ENCODE data around the gene STK32B.

The STK32B gene

DNA sequence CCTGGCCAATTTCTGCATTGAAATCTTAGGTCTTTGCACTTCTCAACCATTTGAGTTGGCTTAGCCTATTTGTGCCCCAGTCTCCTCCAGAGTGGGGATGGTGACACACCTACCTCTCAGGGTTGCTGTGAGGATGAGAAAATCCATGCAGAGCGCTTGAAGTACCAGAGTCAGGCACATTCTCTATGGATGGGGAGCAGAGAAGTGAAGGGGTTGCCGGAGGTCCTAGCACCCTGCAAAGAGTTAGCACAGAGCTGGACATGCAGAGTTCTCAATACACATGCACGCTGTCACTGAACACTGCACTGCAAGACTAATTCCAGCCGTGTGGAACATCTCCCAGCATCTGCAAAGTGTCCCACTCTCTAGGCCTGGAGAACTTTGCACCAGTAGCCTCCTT is 2.6 kb upstream of the STK32B start:
- H3K36me3 ChIP-seq (ENCODE audit: control insufficient read depth, insufficient read depth, low read length), result no peaks in the 10 kb centered on the region
- H2AFZ ChIP-seq, result no peak overlapping the region
- TF ChIP-seq, protein P1, sequence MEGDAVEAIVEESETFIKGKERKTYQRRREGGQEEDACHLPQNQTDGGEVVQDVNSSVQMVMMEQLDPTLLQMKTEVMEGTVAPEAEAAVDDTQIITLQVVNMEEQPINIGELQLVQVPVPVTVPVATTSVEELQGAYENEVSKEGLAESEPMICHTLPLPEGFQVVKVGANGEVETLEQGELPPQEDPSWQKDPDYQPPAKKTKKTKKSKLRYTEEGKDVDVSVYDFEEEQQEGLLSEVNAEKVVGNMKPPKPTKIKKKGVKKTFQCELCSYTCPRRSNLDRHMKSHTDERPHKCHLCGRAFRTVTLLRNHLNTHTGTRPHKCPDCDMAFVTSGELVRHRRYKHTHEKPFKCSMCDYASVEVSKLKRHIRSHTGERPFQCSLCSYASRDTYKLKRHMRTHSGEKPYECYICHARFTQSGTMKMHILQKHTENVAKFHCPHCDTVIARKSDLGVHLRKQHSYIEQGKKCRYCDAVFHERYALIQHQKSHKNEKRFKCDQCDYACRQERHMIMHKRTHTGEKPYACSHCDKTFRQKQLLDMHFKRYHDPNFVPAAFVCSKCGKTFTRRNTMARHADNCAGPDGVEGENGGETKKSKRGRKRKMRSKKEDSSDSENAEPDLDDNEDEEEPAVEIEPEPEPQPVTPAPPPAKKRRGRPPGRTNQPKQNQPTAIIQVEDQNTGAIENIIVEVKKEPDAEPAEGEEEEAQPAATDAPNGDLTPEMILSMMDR (IDR thresholded peaks at IDR 0.05), result no peak
- H3K27me3 ChIP-seq (ENCODE audit: control insufficient read depth, insufficient read depth, low read length), result no peaks in the 10 kb centered on the region
- H3K79me2 ChIP-seq, result no peaks in the 10 kb centered on the region
- H3K4me1 ChIP-seq, result no peaks in the 10 kb centered on the region
- no peak overlapping the region for H3K9ac ChIP-seq
- H3K4me3 ChIP-seq (ENCODE audit: low read depth, low read length), result no peak overlapping the region
- no peaks in the 10 kb centered on the region for H3K9me3 ChIP-seq (ENCODE audit: control insufficient read depth, low read length)
- H3K27ac ChIP-seq, result no peak overlapping the region
- H3K4me2 ChIP-seq (ENCODE audit: low read length), result no peak overlapping the region

DNA sequence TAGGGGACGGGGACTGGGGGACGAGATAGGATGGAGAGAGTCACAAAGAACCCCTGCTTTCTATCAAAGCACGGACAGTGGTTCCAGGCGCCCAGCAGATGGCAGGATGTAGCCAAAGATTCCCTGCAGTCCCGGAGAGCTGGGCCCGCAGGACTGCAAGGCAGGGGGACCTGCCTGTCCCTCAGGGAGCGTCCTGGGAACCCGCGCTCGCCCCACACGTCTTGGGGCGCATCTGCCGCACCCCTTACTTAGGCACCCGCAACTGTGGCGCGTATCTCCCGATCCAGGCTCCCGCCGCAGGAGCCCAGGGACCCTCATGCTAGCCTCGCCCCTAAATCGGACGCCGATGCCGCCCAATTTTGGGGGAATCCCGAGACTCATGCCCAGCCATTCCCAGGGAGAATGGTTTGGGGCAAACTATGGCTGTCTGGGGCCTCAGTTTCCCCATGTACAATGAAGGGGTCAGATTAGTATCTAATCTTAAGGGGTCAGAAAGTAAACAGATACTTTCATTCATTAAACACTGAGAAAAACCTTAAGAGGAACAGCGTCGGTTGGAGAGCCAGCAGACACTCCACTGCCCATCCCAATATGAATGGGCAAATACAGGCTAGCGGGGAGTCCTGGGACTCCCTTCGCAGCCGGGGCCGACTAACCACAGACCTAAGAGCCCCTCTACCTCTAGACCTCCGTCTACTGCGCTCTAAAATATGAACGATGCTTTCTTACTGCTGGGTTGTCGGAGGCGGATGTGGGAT is 581 bp upstream of the STK32B start:
- Histone ChIP-seq H2AFZ (peak overlapping the region; percentile 62), H3K4me2 (ENCODE audit: low read length) (peak overlapping the region; percentile 61), H3K4me3 (ENCODE audit: low read depth, low read length) (peak overlapping the region; percentile 32), H3K9me3 (ENCODE audit: control insufficient read depth, low read length) (no peaks in the 10 kb centered on the region), H3K9ac (no peak overlapping the region), H3K79me2 (no peaks in the 10 kb centered on the region), H3K27me3 (ENCODE audit: control insufficient read depth, insufficient read depth, low read length) (no peaks in the 10 kb centered on the region), H3K36me3 (ENCODE audit: control insufficient read depth, insufficient read depth, low read length) (no peaks in the 10 kb centered on the region), H3K4me1 (no peaks in the 10 kb centered on the region), H3K27ac (no peak overlapping the region)
- TF ChIP-seq, protein P1 (IDR thresholded peaks at IDR 0.05), result peak; percentile 36

DNA sequence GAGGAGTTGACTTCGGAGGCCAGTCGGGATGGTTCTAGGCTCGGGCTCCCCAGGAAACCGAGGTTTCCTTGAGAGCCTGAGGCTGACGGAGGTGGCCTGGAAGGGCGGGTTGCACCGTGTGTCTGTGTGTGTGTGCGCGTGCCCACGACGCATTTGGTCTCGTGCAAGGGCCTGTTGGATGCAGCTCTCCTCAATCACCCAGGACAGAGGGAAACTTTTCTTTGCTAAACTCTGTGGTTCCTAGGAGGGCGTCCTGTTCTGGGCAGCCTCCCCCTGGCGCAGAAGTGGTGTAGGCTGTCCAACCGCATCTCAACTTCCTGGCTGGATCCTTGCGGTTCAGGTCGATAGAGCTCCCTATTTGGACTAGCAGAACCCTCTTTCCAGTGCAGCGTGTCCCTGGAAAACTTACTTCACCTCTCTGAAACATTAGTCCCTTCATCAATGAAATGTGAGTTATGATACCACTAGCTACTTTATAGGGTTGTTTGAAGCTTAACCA is 973 bp downstream of the STK32B start:
- Histone ChIP-seq H3K4me2 (ENCODE audit: low read length) (peak overlapping the region; percentile 61), H3K9ac (no peak overlapping the region), H3K4me3 (ENCODE audit: low read depth, low read length) (peak overlapping the region; percentile 32), H3K27me3 (ENCODE audit: control insufficient read depth, insufficient read depth, low read length) (no peaks in the 10 kb centered on the region), H3K9me3 (ENCODE audit: control insufficient read depth, low read length) (no peaks in the 10 kb centered on the region), H3K79me2 (no peaks in the 10 kb centered on the region), H3K27ac (no peak overlapping the region), H3K4me1 (no peaks in the 10 kb centered on the region), H3K36me3 (ENCODE audit: control insufficient read depth, insufficient read depth, low read length) (no peaks in the 10 kb centered on the region), H2AFZ (peak overlapping the region; percentile 62)
- TF ChIP-seq, protein P1 (IDR thresholded peaks at IDR 0.05), result no peak

DNA sequence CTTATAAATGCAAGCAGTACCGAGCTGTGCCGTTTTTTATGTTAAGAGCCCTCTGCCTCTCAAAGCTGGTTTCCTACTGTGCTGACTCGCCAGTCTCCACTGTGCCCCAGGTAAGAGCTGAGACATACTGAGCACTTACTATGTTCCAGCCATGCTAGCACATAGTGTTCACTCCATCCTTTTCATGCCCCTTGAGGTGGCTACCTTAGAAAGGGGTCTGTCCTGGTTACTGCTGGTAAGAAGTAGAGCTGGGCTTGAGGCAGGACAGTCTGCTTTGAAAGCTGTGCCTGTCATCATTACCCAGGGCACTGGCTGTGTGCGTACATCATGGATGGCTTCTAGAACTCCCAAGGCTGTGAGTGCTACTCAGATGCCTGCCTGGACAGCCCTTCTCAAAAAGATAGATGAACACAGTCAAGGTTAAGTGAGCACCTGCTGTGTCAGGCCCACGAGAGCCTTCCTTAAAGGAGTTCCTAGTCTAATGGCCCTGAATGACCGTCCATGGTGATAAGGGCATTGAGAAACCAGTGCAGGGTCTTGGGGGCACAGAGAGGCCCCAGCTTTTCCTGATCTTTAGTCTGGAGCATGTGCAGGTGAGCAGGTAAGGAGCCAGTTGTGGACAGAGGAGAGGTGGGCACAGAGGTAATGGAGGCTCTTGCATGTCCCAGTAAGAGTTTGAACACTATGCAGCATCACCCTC is 1.6 kb downstream of the STK32B start:
- no peak overlapping the region for H2AFZ ChIP-seq
- H3K9me3 ChIP-seq (ENCODE audit: control insufficient read depth, low read length), result no peaks in the 10 kb centered on the region
- H3K4me1 ChIP-seq, result no peaks in the 10 kb centered on the region
- no peak overlapping the region for H3K9ac ChIP-seq
- TF ChIP-seq, protein P1 (IDR thresholded peaks at IDR 0.05), result no peak
- H3K79me2 ChIP-seq, result no peaks in the 10 kb centered on the region
- no peak overlapping the region for H3K27ac ChIP-seq
- no peaks in the 10 kb centered on the region for H3K27me3 ChIP-seq (ENCODE audit: control insufficient read depth, insufficient read depth, low read length)
- H3K4me3 ChIP-seq (ENCODE audit: low read depth, low read length), result no peak overlapping the region
- H3K36me3 ChIP-seq (ENCODE audit: control insufficient read depth, insufficient read depth, low read length), result no peaks in the 10 kb centered on the region
- no peak overlapping the region for H3K4me2 ChIP-seq (ENCODE audit: low read length)
